DND-41 (cell line): ENCODE results near the gene HRAS.

Source experiments
- ATAC-seq: fragments of 200-7000 bp; cut with Tn5 transposase; 3 replicates; pipeline ENCODE4 v1.9.1; 2021; ENCODE audit warnings: low read depth; ENCODE audit not compliant: insufficient read depth
- DNase-seq: peaks from one replicate; pipeline ENCODE4 v3.0.0-alpha.2; 2020
- H2AFZ ChIP-seq: 2 replicates; pipeline ENCODE4 v1.6.0; 2012; ENCODE audit warnings: low read depth, low read length
- H3K27ac ChIP-seq: 2 replicates; pipeline ENCODE4 v1.5.1; 2012; ENCODE audit warnings: low read length, inconsistent platforms
- H3K27me3 ChIP-seq: fragments of 200-600 bp; sonication (generic); 2 replicates; pipeline ENCODE4 v1.6.0; 2012; ENCODE audit warnings: low read length, mild to moderate bottlenecking, inconsistent platforms; ENCODE audit not compliant: insufficient read depth, poor library complexity
- H3K36me3 ChIP-seq: 2 replicates; pipeline ENCODE4 v1.5.1; 2012; ENCODE audit warnings: low read length, inconsistent platforms; ENCODE audit not compliant: insufficient read depth
- H3K4me1 ChIP-seq: 2 replicates; pipeline ENCODE4 v1.5.1; 2012; ENCODE audit warnings: mild to moderate bottlenecking, low read length; ENCODE audit not compliant: insufficient read depth
- H3K4me2 ChIP-seq: 2 replicates; pipeline ENCODE4 v1.6.0; 2012; ENCODE audit warnings: mild to moderate bottlenecking, moderate library complexity, low read length, inconsistent platforms; ENCODE audit not compliant: insufficient read depth
- H3K4me3 ChIP-seq, 2 experiments: fragments of 200-600 bp in 1 of 2; shearing (Covaris generic) in 1 of 2; 2 replicates each; pipeline ENCODE4 v1.5.1; 2012 to 2016; ENCODE audit warnings: inconsistent platforms in 2 of 2, low read length in 2 of 2, mild to moderate bottlenecking in 2 of 2, low read depth in 1 of 2, moderate library complexity in 1 of 2
- H3K79me2 ChIP-seq: 2 replicates; pipeline ENCODE4 v1.6.0; 2012; ENCODE audit warnings: low read length, inconsistent platforms; ENCODE audit not compliant: insufficient read depth
- H3K9ac ChIP-seq: 2 replicates; pipeline ENCODE4 v1.6.0; 2012; ENCODE audit warnings: low read depth, mild to moderate bottlenecking, inconsistent platforms, low read length, moderate library complexity
- H3K9me3 ChIP-seq: 2 replicates; pipeline ENCODE4 v1.5.1; 2012; ENCODE audit warnings: low read length, moderate library complexity, mild to moderate bottlenecking, inconsistent platforms; ENCODE audit not compliant: insufficient read depth, severe bottlenecking
- H4K20me1 ChIP-seq: 2 replicates; pipeline ENCODE4 v1.6.0; 2012; ENCODE audit warnings: low read length; ENCODE audit not compliant: insufficient read depth
- EZH2 ChIP-seq: IDR thresholded peaks from 3 replicates; pipeline ENCODE4 v1.6.1; 2012; ENCODE audit warnings: borderline replicate concordance, low read depth, mild to moderate bottlenecking, moderate library complexity, low read length, inconsistent platforms; ENCODE audit not compliant: severe bottlenecking
- TF ChIP-seq, protein P1 (sequence below): IDR thresholded peaks from 2 replicates; pipeline ENCODE4 v1.5.1; 2012; ENCODE audit warnings: borderline replicate concordance, low read length, moderate library complexity, mild to moderate bottlenecking; ENCODE audit not compliant: poor library complexity, severe bottlenecking; ENCODE audit errors: extremely low read depth

The HRAS gene

DNA sequence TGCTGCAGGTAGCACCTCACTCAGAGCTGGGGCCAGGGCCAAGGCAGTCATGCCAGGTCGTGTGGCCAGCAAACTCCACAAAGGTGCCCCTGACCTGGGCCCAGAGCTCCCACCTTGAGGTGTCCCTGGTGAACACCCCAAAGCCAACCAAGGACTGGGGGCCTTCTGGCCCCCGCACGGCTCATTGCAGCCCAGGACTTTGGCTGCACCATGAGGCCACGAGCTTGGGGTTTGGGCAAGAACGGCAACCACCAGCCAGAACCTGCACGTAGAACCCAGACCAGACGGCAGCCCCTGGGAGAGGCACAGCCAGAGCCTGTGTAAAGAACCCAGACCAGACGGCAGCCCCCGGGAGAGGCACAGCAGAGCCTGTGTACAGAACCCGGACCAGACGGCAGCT, 9.8 kb upstream of the HRAS start:
- no peaks in the 10 kb centered on the region for H3K79me2 ChIP-seq
- DNase-seq (no peak), ATAC-seq (no peak)
- no peak overlapping the region for H3K9ac ChIP-seq
- H3K9me3 ChIP-seq: no peaks in the 10 kb centered on the region
- no peak overlapping the region for H2AFZ ChIP-seq
- no peaks in the 10 kb centered on the region for H3K27me3 ChIP-seq
- no peaks in the 10 kb centered on the region for H3K4me1 ChIP-seq
- H3K27ac ChIP-seq: no peak overlapping the region
- H3K4me2 ChIP-seq: no peak overlapping the region
- TF ChIP-seq, protein P1, sequence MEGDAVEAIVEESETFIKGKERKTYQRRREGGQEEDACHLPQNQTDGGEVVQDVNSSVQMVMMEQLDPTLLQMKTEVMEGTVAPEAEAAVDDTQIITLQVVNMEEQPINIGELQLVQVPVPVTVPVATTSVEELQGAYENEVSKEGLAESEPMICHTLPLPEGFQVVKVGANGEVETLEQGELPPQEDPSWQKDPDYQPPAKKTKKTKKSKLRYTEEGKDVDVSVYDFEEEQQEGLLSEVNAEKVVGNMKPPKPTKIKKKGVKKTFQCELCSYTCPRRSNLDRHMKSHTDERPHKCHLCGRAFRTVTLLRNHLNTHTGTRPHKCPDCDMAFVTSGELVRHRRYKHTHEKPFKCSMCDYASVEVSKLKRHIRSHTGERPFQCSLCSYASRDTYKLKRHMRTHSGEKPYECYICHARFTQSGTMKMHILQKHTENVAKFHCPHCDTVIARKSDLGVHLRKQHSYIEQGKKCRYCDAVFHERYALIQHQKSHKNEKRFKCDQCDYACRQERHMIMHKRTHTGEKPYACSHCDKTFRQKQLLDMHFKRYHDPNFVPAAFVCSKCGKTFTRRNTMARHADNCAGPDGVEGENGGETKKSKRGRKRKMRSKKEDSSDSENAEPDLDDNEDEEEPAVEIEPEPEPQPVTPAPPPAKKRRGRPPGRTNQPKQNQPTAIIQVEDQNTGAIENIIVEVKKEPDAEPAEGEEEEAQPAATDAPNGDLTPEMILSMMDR: no peak
- TF ChIP-seq EZH2: no peak
- no peaks in the 10 kb centered on the region for H4K20me1 ChIP-seq
- no peaks in the 10 kb centered on the region for H3K36me3 ChIP-seq
- H3K4me3 ChIP-seq: no peak overlapping the region

DNA sequence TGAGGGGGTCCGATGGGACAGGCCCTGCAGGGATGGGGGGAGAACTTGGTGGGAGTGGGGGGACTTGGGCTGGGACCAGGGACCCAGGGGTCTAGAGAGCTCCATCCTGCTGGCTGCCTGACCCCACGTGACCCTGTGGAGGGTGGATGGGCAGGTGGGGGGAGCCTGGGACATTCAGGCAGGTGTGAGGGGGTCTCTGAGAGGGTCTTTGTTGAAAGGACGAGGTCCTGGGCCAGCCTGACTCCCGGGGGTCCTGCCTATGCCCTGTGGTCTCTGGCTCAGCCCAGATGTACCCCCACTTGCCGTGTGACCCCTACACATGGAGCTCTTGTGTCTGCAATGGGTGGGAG, 9.4 kb upstream of the HRAS start:
- H2AFZ ChIP-seq: no peak overlapping the region
- H3K79me2 ChIP-seq: no peaks in the 10 kb centered on the region
- no peak overlapping the region for H3K4me3 ChIP-seq
- no peaks in the 10 kb centered on the region for H3K4me1 ChIP-seq
- TF ChIP-seq, protein P1: no peak
- no peak for TF ChIP-seq EZH2
- no peak overlapping the region for H3K4me2 ChIP-seq
- H3K36me3 ChIP-seq: no peaks in the 10 kb centered on the region
- H3K9ac ChIP-seq: no peak overlapping the region
- H3K9me3 ChIP-seq: no peaks in the 10 kb centered on the region
- DNase-seq (no peak), ATAC-seq (no peak)
- H4K20me1 ChIP-seq: no peaks in the 10 kb centered on the region
- H3K27me3 ChIP-seq: no peaks in the 10 kb centered on the region
- H3K27ac ChIP-seq: no peak overlapping the region

DNA sequence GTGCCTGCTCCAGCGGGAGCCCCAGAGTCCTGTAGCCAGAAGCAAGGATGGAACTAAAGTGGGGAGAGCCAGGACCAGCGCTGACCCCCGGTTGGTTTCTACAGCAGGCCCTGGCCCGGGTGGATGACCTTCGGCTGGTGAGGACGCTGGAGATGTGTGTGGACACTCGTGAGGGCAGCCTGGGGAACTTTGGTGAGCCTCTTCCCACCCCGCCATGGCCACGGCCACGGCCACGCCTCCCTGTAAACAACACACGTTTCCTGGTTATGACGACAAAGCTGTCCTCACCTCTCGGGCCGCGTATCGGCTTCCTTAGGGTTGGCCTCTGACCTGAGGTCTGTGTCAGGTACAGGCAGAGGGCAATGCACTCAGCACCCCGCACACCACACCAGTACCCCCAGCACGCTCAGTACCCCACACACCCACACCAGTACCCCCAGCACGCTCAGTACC, 6.1 kb upstream of the HRAS start:
- Histone ChIP-seq H4K20me1 (no peaks in the 10 kb centered on the region), H2AFZ (no peak overlapping the region), H3K36me3 (no peaks in the 10 kb centered on the region), H3K27me3 (no peaks in the 10 kb centered on the region), H3K79me2 (no peaks in the 10 kb centered on the region), H3K4me2 (no peak overlapping the region), H3K9ac (no peak overlapping the region), H3K27ac (no peak overlapping the region), H3K9me3 (no peaks in the 10 kb centered on the region), H3K4me1 (peaks cover 14% of the 10 kb centered on the region), H3K4me3 (no peak overlapping the region)
- TF ChIP-seq, protein P1: no peak
- no peak for TF ChIP-seq EZH2
- DNase-seq (no peak), ATAC-seq (no peak)
